HEK293T (cell line): ENCODE data around the gene AOC1.

Experiments
- CTCF ChIA-PET: fragments of 350-600 bp; formaldehyde crosslinking; extraction: SDS; loops from one replicate; lab custom pipeline; 2021; ENCODE audit warnings: antibody characterized with exemption, inconsistent platforms; lab: Yijun Ruan, JAX
- POLR2A ChIA-PET: fragments of 350-600 bp; formaldehyde crosslinking; extraction: SDS; loops from one replicate; lab custom pipeline; 2020; ENCODE audit warnings: antibody characterized with exemption, inconsistent platforms; lab: Yijun Ruan, JAX
- DNase-seq: peaks from one replicate; pipeline ENCODE4 v3.0.0; 2012; ENCODE audit warnings: mixed read lengths; ENCODE audit errors: extremely low spot score
- ARNT ChIP-seq: fragments of 450-650 bp; IDR thresholded peaks from 2 replicates; pipeline ENCODE4 v1.6.1; 2017; ENCODE audit warnings: mild to moderate bottlenecking
- BHLHE40 ChIP-seq: fragments of 450-650 bp; IDR thresholded peaks from 2 replicates; pipeline ENCODE4 v1.6.1; 2016; ENCODE audit warnings: mild to moderate bottlenecking, moderate library complexity, borderline replicate concordance
- CTBP1 ChIP-seq: fragments of 450-650 bp; IDR thresholded peaks from 2 replicates; pipeline ENCODE4 v1.6.1; 2016; ENCODE audit warnings: borderline replicate concordance
- ELF4 ChIP-seq: fragments of 450-650 bp; IDR thresholded peaks from 2 replicates; pipeline ENCODE4 v1.6.1; 2017; ENCODE audit warnings: antibody characterized with exemption
- FOXA1 ChIP-seq: fragments of 450-650 bp; IDR thresholded peaks from 2 replicates; pipeline ENCODE4 v1.6.1; 2016; ENCODE audit warnings: mild to moderate bottlenecking
- FOXK2 ChIP-seq: fragments of 450-650 bp; IDR thresholded peaks from 2 replicates; pipeline ENCODE4 v1.6.1; 2016; ENCODE audit warnings: mild to moderate bottlenecking
- FOXM1 ChIP-seq: fragments of 450-650 bp; IDR thresholded peaks from 2 replicates; pipeline ENCODE4 v1.6.1; 2017; ENCODE audit warnings: mild to moderate bottlenecking, borderline replicate concordance
- HDGF ChIP-seq: fragments of 450-650 bp; IDR thresholded peaks from 2 replicates; pipeline ENCODE4 v1.6.1; 2017; ENCODE audit warnings: antibody characterized with exemption, borderline replicate concordance
- L3MBTL2 ChIP-seq: fragments of 450-650 bp; conservative IDR thresholded peaks from 2 replicates; pipeline ENCODE4 v1.6.1; 2016; ENCODE audit warnings: mild to moderate bottlenecking
- LEF1 ChIP-seq: fragments of 450-650 bp; IDR thresholded peaks from 2 replicates; pipeline ENCODE4 v1.6.1; 2017; ENCODE audit warnings: mild to moderate bottlenecking, borderline replicate concordance
- NFRKB ChIP-seq: fragments of 450-650 bp; IDR thresholded peaks from 2 replicates; pipeline ENCODE4 v1.6.1; 2016; ENCODE audit warnings: mild to moderate bottlenecking, moderate library complexity
- SP1 ChIP-seq: fragments of 450-650 bp; IDR thresholded peaks from 2 replicates; pipeline ENCODE4 v1.6.1; 2017
- SUZ12 ChIP-seq: fragments of 450-650 bp; IDR thresholded peaks from 2 replicates; pipeline ENCODE4 v1.6.1; 2016; ENCODE audit warnings: mild to moderate bottlenecking
- TARDBP ChIP-seq: fragments of 450-650 bp; IDR thresholded peaks from 2 replicates; pipeline ENCODE4 v1.6.1; 2016
- ZNF384 ChIP-seq: fragments of 450-650 bp; IDR thresholded peaks from 2 replicates; pipeline ENCODE4 v1.6.1; 2016
- TF ChIP-seq, protein P1 (sequence below): fragments of 450-650 bp; IDR thresholded peaks from 2 replicates; pipeline ENCODE4 v1.6.1; 2016

Gene AOC1

DNA sequence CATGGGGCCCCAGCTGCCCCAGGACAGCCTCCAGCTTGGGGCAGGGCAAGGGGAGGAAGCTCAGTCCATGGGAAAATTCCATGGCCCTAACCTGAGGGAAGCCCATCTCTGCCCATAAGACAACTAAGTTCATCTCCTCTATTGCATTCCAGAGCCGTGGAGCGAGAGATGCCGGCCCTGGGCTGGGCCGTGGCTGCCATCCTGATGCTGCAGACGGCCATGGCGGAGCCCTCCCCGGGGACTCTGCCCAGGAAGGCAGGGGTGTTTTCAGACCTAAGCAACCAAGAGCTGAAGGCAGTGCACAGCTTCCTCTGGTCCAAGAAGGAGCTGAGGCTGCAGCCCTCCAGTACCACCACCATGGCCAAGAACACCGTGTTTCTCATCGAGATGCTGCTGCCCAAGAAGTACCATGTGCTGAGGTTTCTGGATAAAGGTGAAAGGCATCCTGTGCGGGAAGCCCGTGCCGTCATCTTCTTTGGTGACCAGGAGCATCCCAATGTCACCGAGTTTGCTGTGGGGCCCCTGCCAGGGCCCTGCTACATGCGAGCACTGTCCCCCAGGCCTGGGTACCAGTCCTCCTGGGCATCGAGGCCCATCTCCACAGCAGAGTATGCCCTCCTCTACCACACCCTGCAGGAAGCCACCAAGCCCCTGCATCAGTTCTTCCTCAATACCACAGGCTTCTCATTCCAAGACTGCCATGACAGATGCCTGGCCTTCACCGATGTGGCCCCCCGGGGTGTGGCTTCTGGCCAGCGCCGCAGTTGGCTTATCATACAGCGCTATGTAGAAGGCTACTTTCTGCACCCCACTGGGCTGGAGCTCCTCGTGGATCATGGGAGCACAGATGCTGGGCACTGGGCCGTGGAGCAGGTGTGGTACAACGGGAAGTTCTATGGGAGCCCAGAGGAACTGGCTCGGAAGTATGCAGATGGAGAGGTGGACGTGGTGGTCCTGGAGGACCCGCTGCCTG is 4.3 kb downstream of the AOC1 start:
- POLR2A ChIA-PET = no interaction called here
- no peak for TF ChIP-seq BHLHE40
- no peak for TF ChIP-seq FOXM1
- TF ChIP-seq, protein P1, sequence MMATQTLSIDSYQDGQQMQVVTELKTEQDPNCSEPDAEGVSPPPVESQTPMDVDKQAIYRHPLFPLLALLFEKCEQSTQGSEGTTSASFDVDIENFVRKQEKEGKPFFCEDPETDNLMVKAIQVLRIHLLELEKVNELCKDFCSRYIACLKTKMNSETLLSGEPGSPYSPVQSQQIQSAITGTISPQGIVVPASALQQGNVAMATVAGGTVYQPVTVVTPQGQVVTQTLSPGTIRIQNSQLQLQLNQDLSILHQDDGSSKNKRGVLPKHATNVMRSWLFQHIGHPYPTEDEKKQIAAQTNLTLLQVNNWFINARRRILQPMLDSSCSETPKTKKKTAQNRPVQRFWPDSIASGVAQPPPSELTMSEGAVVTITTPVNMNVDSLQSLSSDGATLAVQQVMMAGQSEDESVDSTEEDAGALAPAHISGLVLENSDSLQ = no peak
- TF ChIP-seq CTBP1 = no peak
- TF ChIP-seq SP1 = no peak
- no peak for TF ChIP-seq LEF1
- no peak for TF ChIP-seq ZNF384
- TF ChIP-seq NFRKB = no peak
- no peak for TF ChIP-seq TARDBP
- no peak for TF ChIP-seq ELF4
- no peak for TF ChIP-seq HDGF
- DNase-seq = no peak
- CTCF ChIA-PET = no interaction called here

DNA sequence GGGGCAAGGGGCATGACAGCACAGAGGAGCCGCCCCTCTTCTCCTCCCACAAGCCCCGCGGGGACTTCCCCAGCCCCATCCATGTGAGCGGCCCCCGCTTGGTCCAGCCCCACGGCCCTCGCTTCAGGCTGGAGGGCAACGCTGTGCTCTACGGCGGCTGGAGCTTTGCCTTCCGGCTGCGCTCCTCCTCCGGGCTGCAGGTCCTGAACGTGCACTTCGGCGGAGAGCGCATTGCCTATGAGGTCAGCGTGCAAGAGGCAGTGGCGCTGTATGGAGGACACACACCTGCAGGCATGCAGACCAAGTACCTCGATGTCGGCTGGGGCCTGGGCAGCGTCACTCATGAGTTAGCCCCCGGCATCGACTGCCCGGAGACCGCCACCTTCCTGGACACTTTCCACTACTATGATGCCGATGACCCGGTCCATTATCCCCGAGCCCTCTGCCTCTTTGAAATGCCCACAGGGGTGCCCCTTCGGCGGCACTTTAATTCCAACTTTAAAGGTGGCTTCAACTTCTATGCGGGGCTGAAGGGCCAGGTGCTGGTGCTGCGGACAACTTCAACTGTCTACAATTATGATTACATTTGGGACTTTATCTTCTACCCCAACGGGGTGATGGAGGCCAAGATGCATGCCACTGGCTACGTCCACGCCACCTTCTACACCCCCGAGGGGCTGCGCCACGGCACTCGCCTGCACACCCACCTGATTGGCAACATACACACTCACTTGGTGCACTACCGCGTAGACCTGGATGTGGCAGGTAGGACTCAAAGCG is 5.1 kb downstream of the AOC1 start:
- TF ChIP-seq FOXA1 (no peak), L3MBTL2 (no peak), ARNT (no peak), SUZ12 (no peak), FOXM1 (no peak), ELF4 (no peak), ZNF384 (no peak), LEF1 (no peak), CTBP1 (no peak), BHLHE40 (no peak), NFRKB (no peak), TARDBP (no peak), HDGF (no peak), SP1 (no peak), FOXK2 (no peak)
- TF ChIP-seq, protein P1 = no peak
- ChIA-PET CTCF (no interaction called here), POLR2A (no interaction called here)
- DNase-seq = no peak

DNA sequence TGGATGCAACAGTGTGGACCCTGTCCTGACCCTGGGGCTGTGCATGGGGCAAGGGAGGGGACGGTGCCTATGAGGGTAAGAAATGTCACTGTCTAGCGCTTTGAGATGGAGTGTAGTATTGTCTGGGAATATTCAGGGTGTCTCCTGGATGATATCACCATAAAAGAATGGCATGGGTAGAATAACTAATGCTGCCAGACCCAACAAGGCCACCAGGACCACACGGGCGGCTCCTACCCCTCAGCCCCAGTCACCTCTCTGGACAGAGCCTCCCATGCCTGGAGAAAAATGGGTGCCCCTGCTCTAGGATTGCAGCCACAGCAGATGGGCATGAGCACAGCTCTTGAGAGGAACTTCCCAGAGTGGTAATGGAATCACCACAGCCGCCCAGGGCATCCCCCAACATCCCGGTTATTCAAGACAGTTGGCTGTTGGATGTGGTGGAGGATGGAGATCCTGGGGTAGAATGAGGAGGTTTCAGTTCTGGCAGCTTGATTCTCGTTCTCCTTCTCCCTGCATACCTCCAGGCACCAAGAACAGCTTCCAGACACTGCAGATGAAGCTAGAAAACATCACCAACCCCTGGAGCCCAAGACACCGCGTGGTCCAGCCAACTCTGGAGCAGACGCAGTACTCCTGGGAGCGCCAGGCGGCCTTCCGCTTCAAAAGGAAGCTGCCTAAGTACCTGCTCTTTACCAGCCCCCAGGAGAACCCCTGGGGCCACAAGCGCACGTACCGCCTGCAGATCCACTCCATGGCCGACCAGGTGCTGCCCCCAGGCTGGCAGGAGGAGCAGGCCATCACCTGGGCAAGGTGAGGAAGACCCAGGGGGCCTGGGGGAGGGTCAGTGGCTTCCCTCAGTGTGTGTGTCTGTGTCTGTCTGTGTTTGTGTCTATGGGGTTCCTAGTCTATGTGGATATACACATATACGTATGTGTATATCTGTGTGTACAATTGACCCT is 6.2 kb downstream of the AOC1 start:
- DNase-seq = no peak
- ChIA-PET POLR2A (no interaction called here), CTCF (no interaction called here)
- TF ChIP-seq ZNF384 = no peak
- no peak for TF ChIP-seq CTBP1
- no peak for TF ChIP-seq HDGF
- no peak for TF ChIP-seq SP1
- no peak for TF ChIP-seq LEF1
- TF ChIP-seq ARNT = no peak
- no peak for TF ChIP-seq FOXA1
- TF ChIP-seq FOXK2 = no peak
- TF ChIP-seq, protein P1 = no peak
- no peak for TF ChIP-seq NFRKB
- TF ChIP-seq ELF4 = no peak
- no peak for TF ChIP-seq SUZ12
- TF ChIP-seq TARDBP = no peak
- no peak for TF ChIP-seq FOXM1
- TF ChIP-seq BHLHE40 = no peak
- no peak for TF ChIP-seq L3MBTL2

DNA sequence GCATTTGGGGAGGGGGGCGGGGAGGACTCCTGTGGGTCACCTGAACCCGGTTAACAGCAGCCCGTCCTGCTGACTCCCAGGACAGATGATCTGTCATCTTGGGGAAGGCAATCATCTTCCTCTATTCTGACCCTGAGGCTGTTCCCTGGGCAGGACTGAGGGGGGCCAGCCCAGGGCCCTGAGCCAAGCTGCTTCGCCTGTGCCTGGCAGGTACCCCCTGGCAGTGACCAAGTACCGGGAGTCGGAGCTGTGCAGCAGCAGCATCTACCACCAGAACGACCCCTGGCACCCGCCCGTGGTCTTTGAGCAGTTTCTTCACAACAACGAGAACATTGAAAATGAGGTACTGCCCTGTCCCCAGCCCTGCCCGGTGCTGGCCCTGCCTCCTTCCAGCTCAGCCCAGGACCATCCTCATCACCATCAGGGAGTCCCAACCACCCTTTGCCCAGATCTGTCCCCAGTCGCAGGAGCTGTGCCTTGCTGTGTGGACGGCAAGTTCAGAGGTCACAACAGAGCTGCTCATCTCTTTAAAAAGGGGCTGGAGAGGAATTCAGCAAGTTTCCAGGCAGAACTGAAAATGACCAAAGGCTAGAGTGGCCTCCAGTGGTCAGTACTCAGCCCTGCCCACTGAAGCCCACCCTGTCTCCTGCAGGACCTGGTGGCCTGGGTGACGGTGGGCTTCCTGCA is 8.1 kb downstream of the AOC1 start:
- CTCF ChIA-PET = interaction anchor here (0.7 kb wide), 1 partner anchor 28 kb away, joined by 7 read pairs; no protein-coding TSS in a partner anchor
- TF ChIP-seq ARNT (no peak), ELF4 (no peak), LEF1 (no peak)
- no peak for DNase-seq
- POLR2A ChIA-PET = no interaction called here
